Activated CD8-positive, alpha-beta T cell treated with anti-CD3 and anti-CD28 coated beads for 36 hours (primary cell): ENCODE data around the gene NCOA1. TPM values are rescaled to one million over a fixed set of nuclear protein-coding genes. Genes with fewer than 3 reads are reported as not detected.

Experiments
- ATAC-seq: fragments of 200-7000 bp; cut with Tn5 transposase; one replicate; pipeline ENCODE4 v1.10.0; 2021; ENCODE audit warnings: mild to moderate bottlenecking, moderate library complexity
- CTCF ChIA-PET: fragments of 350-600 bp; sonication (Branson Sonifier 250); formaldehyde crosslinking; loops from one replicate; lab custom pipeline; 2021; ENCODE audit warnings: antibody characterized with exemption; lab: Charles Lee
- POLR2A ChIA-PET: fragments of 350-600 bp; sonication (Branson Sonifier 250); formaldehyde crosslinking; loops from one replicate; lab custom pipeline; 2021; ENCODE audit warnings: antibody characterized with exemption; lab: Charles Lee
- DNase-seq: peaks from one replicate; pipeline ENCODE4 v3.0.0-alpha.2; 2020
- H3K27ac Mint-ChIP-seq: one replicate; pipeline ENCODE4 v1.8.0; 2021; ENCODE audit warnings: mild to moderate bottlenecking, mixed read lengths
- H3K27me3 Mint-ChIP-seq: one replicate; pipeline ENCODE4 v1.8.0; 2021; ENCODE audit warnings: mixed read lengths
- H3K36me3 Mint-ChIP-seq: one replicate; pipeline ENCODE4 v1.8.0; 2021; ENCODE audit warnings: low read depth, mixed read lengths
- H3K4me1 Mint-ChIP-seq: one replicate; pipeline ENCODE4 v1.8.0; 2021; ENCODE audit warnings: low read depth, mixed read lengths
- H3K4me3 Mint-ChIP-seq: one replicate; pipeline ENCODE4 v1.8.0; 2021; ENCODE audit warnings: mild to moderate bottlenecking, moderate library complexity, mixed read lengths
- H3K9me3 Mint-ChIP-seq: one replicate; pipeline ENCODE4 v1.8.0; 2021; ENCODE audit warnings: mixed read lengths
- intact Hi-C: fragments of 100-400 bp; cut with micrococcal nuclease; formaldehyde crosslinking; loops from one replicate; pipeline ENCODE4 v1.10.0; 2022
- total RNA-seq, 2 experiments: library from RNA; stranded (reverse); gene quantifications; one replicate each; pipeline ENCODE4 v1.2.3, GENCODE V29; 2021
- TF ChIP-seq, protein P1 (sequence below): fragments of 200-600 bp; IDR thresholded peaks from one replicate; pipeline ENCODE4 v1.8.0; 2022; ENCODE audit warnings: antibody characterized with exemption, mild to moderate bottlenecking

NCOA1 gene
- total RNA-seq, 2 experiments from 2014 or later = 16.8 to 17.1 TPM

DNA sequence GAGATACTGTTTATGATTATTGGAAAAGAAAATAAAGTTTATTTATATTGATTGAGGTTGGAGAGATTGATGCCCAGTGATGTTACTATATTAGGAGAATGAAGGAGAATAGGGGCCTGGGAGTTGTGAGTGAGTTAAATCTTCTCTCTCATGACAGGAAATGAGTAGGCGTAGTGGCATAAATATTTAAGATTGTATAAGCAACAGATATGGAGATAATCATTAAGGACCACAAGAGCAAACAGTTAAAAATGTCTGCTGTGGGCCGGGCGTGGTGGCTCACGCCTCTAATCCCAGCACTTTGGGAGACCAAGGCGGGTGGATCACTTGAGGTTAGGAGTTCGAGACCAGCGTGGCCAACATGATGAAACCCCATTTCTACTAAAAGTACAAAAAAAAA lies 239.4 kb downstream of the NCOA1 start:
- TF ChIP-seq, protein P1, sequence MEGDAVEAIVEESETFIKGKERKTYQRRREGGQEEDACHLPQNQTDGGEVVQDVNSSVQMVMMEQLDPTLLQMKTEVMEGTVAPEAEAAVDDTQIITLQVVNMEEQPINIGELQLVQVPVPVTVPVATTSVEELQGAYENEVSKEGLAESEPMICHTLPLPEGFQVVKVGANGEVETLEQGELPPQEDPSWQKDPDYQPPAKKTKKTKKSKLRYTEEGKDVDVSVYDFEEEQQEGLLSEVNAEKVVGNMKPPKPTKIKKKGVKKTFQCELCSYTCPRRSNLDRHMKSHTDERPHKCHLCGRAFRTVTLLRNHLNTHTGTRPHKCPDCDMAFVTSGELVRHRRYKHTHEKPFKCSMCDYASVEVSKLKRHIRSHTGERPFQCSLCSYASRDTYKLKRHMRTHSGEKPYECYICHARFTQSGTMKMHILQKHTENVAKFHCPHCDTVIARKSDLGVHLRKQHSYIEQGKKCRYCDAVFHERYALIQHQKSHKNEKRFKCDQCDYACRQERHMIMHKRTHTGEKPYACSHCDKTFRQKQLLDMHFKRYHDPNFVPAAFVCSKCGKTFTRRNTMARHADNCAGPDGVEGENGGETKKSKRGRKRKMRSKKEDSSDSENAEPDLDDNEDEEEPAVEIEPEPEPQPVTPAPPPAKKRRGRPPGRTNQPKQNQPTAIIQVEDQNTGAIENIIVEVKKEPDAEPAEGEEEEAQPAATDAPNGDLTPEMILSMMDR = no peak

DNA sequence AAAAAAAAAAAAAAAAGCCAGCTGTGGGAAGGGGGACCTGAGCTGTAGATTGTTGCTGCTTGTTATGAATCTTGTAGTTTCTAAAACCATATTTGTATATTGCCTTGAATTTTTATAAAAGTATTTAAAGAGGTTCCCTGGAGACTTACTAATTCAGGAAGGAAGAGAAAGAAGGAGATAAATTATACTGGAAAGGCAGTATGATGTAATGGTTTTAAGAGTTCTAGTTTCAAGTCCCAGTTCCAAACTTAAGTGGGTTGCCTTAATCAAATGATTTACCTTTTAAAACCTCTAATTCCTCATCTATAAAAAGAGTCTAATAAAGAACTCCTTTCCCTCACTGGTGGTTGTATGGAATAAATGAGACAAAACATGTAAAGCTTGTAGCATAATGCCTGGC lies 240.0 kb downstream of the NCOA1 start:
- ChIA-PET POLR2A (no interaction called here), CTCF (no interaction called here)
- no peaks in the 10 kb centered on the region for H3K27me3 Mint-ChIP-seq
- ATAC-seq = no peak
- H3K9me3 Mint-ChIP-seq = no peaks in the 10 kb centered on the region
- TF ChIP-seq, protein P1 = no peak
- no peak overlapping the region for H3K4me3 Mint-ChIP-seq
- H3K36me3 Mint-ChIP-seq = peaks cover 12% of the 10 kb centered on the region
- H3K27ac Mint-ChIP-seq = no peak overlapping the region
- intact Hi-C loops = no loop called here
- no peak for DNase-seq
- peaks cover 2% of the 10 kb centered on the region for H3K4me1 Mint-ChIP-seq

More for the DNA sequence above, 239.4 kb downstream of the NCOA1 start:
- POLR2A ChIA-PET = no interaction called here
- ATAC-seq (no peak), DNase-seq (no peak)
- H3K27ac Mint-ChIP-seq = no peak overlapping the region
- intact Hi-C loops = no loop called here
- CTCF ChIA-PET = no interaction called here
- H3K9me3 Mint-ChIP-seq = no peaks in the 10 kb centered on the region
- H3K4me3 Mint-ChIP-seq = no peak overlapping the region
- peaks cover 2% of the 10 kb centered on the region for H3K4me1 Mint-ChIP-seq
- H3K27me3 Mint-ChIP-seq = no peaks in the 10 kb centered on the region
- H3K36me3 Mint-ChIP-seq = peaks cover 12% of the 10 kb centered on the region

DNA sequence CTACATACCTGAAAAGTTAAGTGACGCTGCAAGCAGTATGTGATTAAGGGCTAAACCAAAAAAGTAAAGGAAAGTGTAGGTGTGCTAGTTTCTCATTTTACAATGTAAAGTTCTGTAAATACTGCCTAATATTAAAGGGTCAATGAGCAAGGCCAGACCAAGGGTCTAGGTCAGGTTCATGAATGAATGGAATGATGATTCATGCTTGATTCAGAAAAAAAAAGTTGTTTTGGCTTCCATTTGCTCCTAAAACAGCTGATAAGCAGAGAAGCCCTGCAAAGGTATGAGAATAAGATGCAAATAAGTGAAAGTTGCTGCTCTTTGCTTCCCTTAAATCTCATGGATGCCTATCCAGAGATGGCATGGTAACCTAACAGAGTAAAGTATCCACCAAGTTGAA lies 240.9 kb downstream of the NCOA1 start:
- no peak overlapping the region for H3K4me3 Mint-ChIP-seq
- TF ChIP-seq, protein P1 = no peak
- ATAC-seq = no peak
- no peak overlapping the region for H3K27ac Mint-ChIP-seq
- no peak for DNase-seq
- ChIA-PET CTCF (no interaction called here), POLR2A (no interaction called here)
- H3K9me3 Mint-ChIP-seq = no peaks in the 10 kb centered on the region
- peaks cover 2% of the 10 kb centered on the region for H3K4me1 Mint-ChIP-seq
- H3K27me3 Mint-ChIP-seq = no peaks in the 10 kb centered on the region
- intact Hi-C loops = no loop called here
- H3K36me3 Mint-ChIP-seq = peaks cover 12% of the 10 kb centered on the region

DNA sequence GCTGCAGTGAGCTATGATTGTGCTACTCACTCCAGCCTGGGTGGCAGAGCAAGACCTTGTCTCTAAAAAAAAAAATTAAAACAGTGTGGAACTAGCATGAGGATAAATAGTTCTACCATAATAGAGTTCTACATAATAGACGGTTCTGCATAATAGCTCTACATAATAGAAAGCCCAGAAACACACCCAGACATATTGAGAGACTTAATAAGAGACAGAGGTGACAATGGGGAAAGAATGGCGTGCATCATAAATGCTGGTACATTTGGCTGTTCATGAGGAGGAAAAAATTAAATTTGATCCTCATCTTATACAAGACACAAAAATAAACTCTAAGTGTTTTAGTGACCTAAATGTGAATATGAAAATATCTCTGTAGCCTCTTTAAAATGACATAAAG lies 243.7 kb downstream of the NCOA1 start:
- H3K4me1 Mint-ChIP-seq = peaks cover 2% of the 10 kb centered on the region
- H3K4me3 Mint-ChIP-seq = no peak overlapping the region
- TF ChIP-seq, protein P1 = no peak
- CTCF ChIA-PET = interaction anchor here (1.1 kb wide), 1 partner anchor 11 kb away, joined by 3 read pairs; no protein-coding TSS in a partner anchor
- H3K27ac Mint-ChIP-seq = no peak overlapping the region
- H3K9me3 Mint-ChIP-seq = no peaks in the 10 kb centered on the region
- intact Hi-C loops = no loop called here
- no peak for DNase-seq
- H3K27me3 Mint-ChIP-seq = no peaks in the 10 kb centered on the region
- POLR2A ChIA-PET = no interaction called here
- ATAC-seq = no peak
- H3K36me3 Mint-ChIP-seq = peaks cover 9% of the 10 kb centered on the region

DNA sequence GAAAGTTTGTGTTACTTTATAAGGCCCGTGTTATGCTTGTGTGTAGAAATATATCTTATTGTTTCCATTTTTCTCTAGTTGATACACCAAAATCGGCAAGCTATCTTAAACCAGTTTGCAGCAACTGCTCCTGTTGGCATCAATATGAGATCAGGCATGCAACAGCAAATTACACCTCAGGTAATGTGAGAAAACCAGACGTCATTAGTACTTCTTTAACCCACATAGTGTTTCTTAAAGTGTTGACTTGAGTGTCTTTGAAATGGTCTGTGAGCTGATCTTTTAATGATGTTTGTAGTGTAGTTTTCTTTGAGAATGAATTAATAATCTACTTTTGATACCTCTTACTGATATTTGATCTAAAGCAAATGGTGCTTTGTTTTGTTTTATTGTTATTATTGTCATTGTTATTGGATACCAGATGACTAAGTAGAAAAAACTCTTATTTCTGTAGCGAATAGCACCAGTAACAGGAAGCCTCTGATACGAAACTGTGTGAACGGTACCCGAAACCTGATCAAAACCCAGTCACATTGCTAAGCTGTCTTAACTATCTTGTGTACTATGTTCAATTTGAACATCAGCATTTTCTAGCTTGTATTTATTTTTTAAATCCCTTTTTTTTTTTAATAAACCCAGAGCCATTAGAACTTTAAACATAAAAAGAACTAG lies 248.4 kb downstream of the NCOA1 start:
- DNase-seq (no peak), ATAC-seq (no peak)
- Mint-ChIP-seq H3K4me1 (peaks cover 15% of the 10 kb centered on the region), H3K36me3 (peaks cover 3% of the 10 kb centered on the region), H3K9me3 (no peaks in the 10 kb centered on the region), H3K4me3 (no peak overlapping the region), H3K27ac (no peak overlapping the region), H3K27me3 (no peaks in the 10 kb centered on the region)
- TF ChIP-seq, protein P1 = no peak
- ChIA-PET POLR2A (interaction anchor here (0.6 kb wide), 2 partner anchors 336 to 455 kb away, joined by 3 read pairs; no protein-coding TSS in a partner anchor), CTCF (no interaction called here)
- intact Hi-C loops = no loop called here
